B cell (primary cell): Measurements from ENCODE around the gene COL4A3. TPM values are rescaled to one million over a fixed set of nuclear protein-coding genes. Genes with fewer than 3 reads are reported as not detected.

Experiments
- ATAC-seq: fragments of 200-7000 bp; cut with Tn5 transposase; one replicate; pipeline ENCODE4 v1.10.0; 2021; ENCODE audit warnings: low read depth, mild to moderate bottlenecking, moderate number of reproducible peaks, moderate library complexity
- CTCF ChIA-PET: fragments of 350-600 bp; sonication (Branson Sonifier 250); formaldehyde crosslinking; loops from one replicate; lab custom pipeline; 2021; ENCODE audit warnings: antibody characterized with exemption, inconsistent platforms; lab: Charles Lee
- POLR2A ChIA-PET: fragments of 350-600 bp; sonication (Branson Sonifier 250); formaldehyde crosslinking; loops from one replicate; lab custom pipeline; 2021; ENCODE audit warnings: antibody characterized with exemption; lab: Charles Lee
- DNase-seq: peaks from one replicate; pipeline ENCODE4 v3.0.0; 2013
- H2AFZ ChIP-seq: 2 replicates; pipeline ENCODE4 v1.6.1; 2012; ENCODE audit warnings: mild to moderate bottlenecking, low read depth, low read length; ENCODE audit not compliant: insufficient read depth, poor library complexity, severe bottlenecking
- H3K27ac ChIP-seq, 2 donors: 1 replicate in 1 of 2; 2 replicates in 1 of 2; pipeline ENCODE4 v1.5.1; 2012 to 2013; ENCODE audit warnings: low read length in 2 of 2, mild to moderate bottlenecking in 2 of 2, moderate library complexity in 1 of 2
- H3K27me3 ChIP-seq, 4 experiments: fragments of 200-600 bp in 1 of 4; sonication (generic) in 1 of 4; replicated peaks in 1 of 4; 1 replicate in 2 of 4; 2 replicates in 2 of 4; pipeline versions ENCODE4 v1.6.1 to v1.7.0; 2013 to 2016; ENCODE audit warnings: low read length in 3 of 4, mild to moderate bottlenecking in 2 of 4, mixed read lengths in 1 of 4, moderate library complexity in 1 of 4; ENCODE audit not compliant: insufficient read depth in 4 of 4, control insufficient read depth in 3 of 4; ENCODE audit errors: control extremely low read depth in 1 of 4
- H3K36me3 ChIP-seq, 2 experiments: replicated peaks in 1 of 2; 1 replicate in 1 of 2; 2 replicates in 1 of 2; pipeline versions ENCODE4 v1.6.1 to v1.7.1; 2013; ENCODE audit warnings: low read length in 1 of 2; ENCODE audit not compliant: insufficient read depth in 2 of 2, control insufficient read depth in 1 of 2; ENCODE audit errors: control extremely low read depth in 1 of 2, extremely low read depth in 1 of 2
- H3K4me1 ChIP-seq, 2 donors: fragments of 200-600 bp in 1 of 2; sonication (generic) in 1 of 2; 1 replicate in 1 of 2; 2 replicates in 1 of 2; pipeline versions ENCODE4 v1.5.1 to v1.6.1; 2013 to 2017; ENCODE audit warnings: low read length in 2 of 2; ENCODE audit not compliant: control insufficient read depth in 2 of 2, insufficient read depth in 2 of 2
- H3K4me2 ChIP-seq: replicated peaks from 2 replicates; pipeline ENCODE3; 2012; ENCODE audit warnings: mild to moderate bottlenecking, low read depth, low read length; ENCODE audit not compliant: poor library complexity, severe bottlenecking
- H3K4me3 ChIP-seq, 5 experiments: fragments of 200-600 bp in 1 of 5; sonication (generic) in 1 of 5; 1 replicate in 3 of 5; 2 replicates in 2 of 5; pipeline versions ENCODE4 v1.5.1 to v1.7.0; 2011 to 2016; ENCODE audit warnings: low read length in 4 of 5, mild to moderate bottlenecking in 4 of 5, low read depth in 2 of 5, control low read depth in 1 of 5, moderate library complexity in 1 of 5; ENCODE audit not compliant: insufficient read depth in 1 of 5; ENCODE audit errors: control extremely low read depth in 1 of 5, extremely low read depth in 1 of 5
- H3K79me2 ChIP-seq: fragments of 200-600 bp; sonication (generic); one replicate; pipeline ENCODE4 v1.6.0; 2016; ENCODE audit warnings: low read length; ENCODE audit not compliant: control insufficient read depth, insufficient read depth
- H3K9ac ChIP-seq: fragments of 200-600 bp; sonication (generic); 2 replicates; pipeline ENCODE4 v1.6.1; 2017; ENCODE audit warnings: mild to moderate bottlenecking, low read length, moderate library complexity
- H3K9me3 ChIP-seq, 3 donors: one replicate each; pipeline versions ENCODE4 v1.6.1 to v1.7.1; 2013; ENCODE audit warnings: low read length in 2 of 3; ENCODE audit not compliant: control insufficient read depth in 2 of 3, insufficient read depth in 1 of 3; ENCODE audit errors: control extremely low read depth in 1 of 3
- H4K20me1 ChIP-seq: 2 replicates; pipeline ENCODE4 v1.6.0; 2012; ENCODE audit warnings: mild to moderate bottlenecking, low read length; ENCODE audit not compliant: insufficient read depth, control insufficient read depth, poor library complexity, severe bottlenecking
- H3K27ac Mint-ChIP-seq: one replicate; pipeline ENCODE4 v1.8.0; 2021; ENCODE audit warnings: mixed read lengths
- H3K27me3 Mint-ChIP-seq: one replicate; pipeline ENCODE4 v1.8.0; 2021; ENCODE audit warnings: mixed read lengths
- H3K4me1 Mint-ChIP-seq: one replicate; pipeline ENCODE4 v1.8.0; 2021; ENCODE audit warnings: mixed read lengths
- H3K4me3 Mint-ChIP-seq: one replicate; pipeline ENCODE4 v1.8.0; 2021; ENCODE audit warnings: mixed read lengths
- H3K9me3 Mint-ChIP-seq: one replicate; pipeline ENCODE4 v1.8.0; 2022; ENCODE audit warnings: mixed read lengths; ENCODE audit not compliant: insufficient read depth
- CTCF ChIP-seq: fragments of 200-600 bp; IDR thresholded peaks from one replicate; pipeline ENCODE4 v1.8.0; 2022; ENCODE audit warnings: antibody characterized with exemption, mild to moderate bottlenecking
- EZH2 ChIP-seq: IDR thresholded peaks from 2 replicates; pipeline ENCODE4 v1.6.1; 2012; ENCODE audit warnings: borderline replicate concordance, low read depth, mild to moderate bottlenecking, moderate library complexity, low read length; ENCODE audit not compliant: insufficient read depth, poor library complexity, severe bottlenecking
- WGBS: methylation state at CpG from one replicate; pipeline ENCODE4 v1.1.5; 2013; ENCODE audit warnings: missing lambda C conversion rate; ENCODE audit not compliant: insufficient coverage; 5-methylcytosine and 5-hydroxymethylcytosine counted together
- intact Hi-C: fragments of 100-400 bp; cut with micrococcal nuclease; formaldehyde crosslinking; loops from one replicate; pipeline ENCODE4 v1.10.0; 2022
- polyA plus RNA-seq: library from polyadenylated mRNA; depleted of rRNA; stranded (reverse); fragments of >200 nt; gene quantifications from 2 replicates; pipeline ENCODE4 v1.2.3, GENCODE V29; 2012
- total RNA-seq, 2 donors: library from RNA; stranded (reverse); fragments of 120-200 nt in 1 of 2; gene quantifications; 1 replicate in 1 of 2; 2 replicates in 1 of 2; pipeline versions ENCODE4 v1.2.3 to v1.2.4, GENCODE V29; 2013 to 2022

Gene COL4A3
- total and polyA plus RNA-seq, 2 donors (not counting 1 experiment from before 2014, with no cell fraction given), result 33.4 to 45.9 TPM

- DNase-seq, result no peak
- POLR2A ChIA-PET, result no interaction called here
- Histone ChIP-seq H3K9me3 (peaks cover 0 to 2% (median 1%) of the 10 kb centered on the region in 3 donors), H3K27me3 (no peaks in the 10 kb centered on the region), H4K20me1 (peaks cover 28% of the 10 kb centered on the region), H3K27ac (no peak overlapping the region), H3K4me2 (peak overlapping the region; percentile 85), H3K9ac (no peak overlapping the region), H2AFZ (no peak overlapping the region), H3K4me1 (peaks cover 20 to 23% of the 10 kb centered on the region in 2 donors), H3K79me2 (peaks cover 51% of the 10 kb centered on the region), H3K36me3 (peaks cover 5 to 24% of the 10 kb centered on the region in 2 experiments), H3K4me3 (peak overlapping the region in 1 of 5 experiments; percentile 78)
- 100% methylated on average over 2 of the region's 6 CpGs for WGBS
- Mint-ChIP-seq H3K27me3 (no peaks in the 10 kb centered on the region), H3K27ac (no peak overlapping the region), H3K9me3 (no peaks in the 10 kb centered on the region), H3K4me1 (peaks cover 33% of the 10 kb centered on the region), H3K4me3 (peak overlapping the region; percentile 59)
- TF ChIP-seq CTCF, result no peak
- TF ChIP-seq EZH2, result no peak
- CTCF ChIA-PET, result no interaction called here
- no peak for ATAC-seq
- intact Hi-C loops, result loop anchor here (5.0 to 10.0 kb wide), 3 partner anchors 58 to 534 kb away; partner anchors contain the start of genes AGFG1 and SCYGR1
Measured at GRCh38 chr2:227326783-227327182, 162.4 kb downstream of the COL4A3 start.

GRCh38 chr2:227335713-227336112 lies 171.3 kb downstream of the COL4A3 start:
- Histone ChIP-seq H3K4me3 (no peak overlapping the region), H3K4me1 (no peaks in the 10 kb centered on the region), H4K20me1 (peaks cover 10% of the 10 kb centered on the region), H3K27me3 (no peaks in the 10 kb centered on the region), H3K9ac (no peak overlapping the region), H3K4me2 (no peak overlapping the region), H3K79me2 (peaks cover 4% of the 10 kb centered on the region), H3K9me3 (no peaks in the 10 kb centered on the region), H2AFZ (no peak overlapping the region), H3K36me3 (peaks cover 26 to 59% of the 10 kb centered on the region in 2 experiments), H3K27ac (no peak overlapping the region)
- no peak overlapping the region for H3K27ac Mint-ChIP-seq
- POLR2A ChIA-PET, result no interaction called here
- no peak for ATAC-seq
- no peak overlapping the region for H3K4me3 Mint-ChIP-seq
- TF ChIP-seq EZH2 (no peak), CTCF (no peak)
- WGBS, result no CpG with 5 or more reads among the region's 1 CpG
- DNase-seq, result no peak
- no peaks in the 10 kb centered on the region for H3K9me3 Mint-ChIP-seq
- intact Hi-C loops, result no loop called here
- CTCF ChIA-PET, result no interaction called here
- no peaks in the 10 kb centered on the region for H3K27me3 Mint-ChIP-seq
- H3K4me1 Mint-ChIP-seq, result no peaks in the 10 kb centered on the region
